T-helper 1 cell treated with Interleukin-12 subunit alpha and Interleukin-12 subunit beta and Interleukin-4 antibody, amounts not matched to agents 30 μg/mL and 1 μg/mL, for 36 hours (primary cell): ENCODE measurements around the gene KIAA1549.
"Not testable (repeated sequence)": the region's sequence is repeated elsewhere in the genome, so short reads cannot be mapped to it uniquely, and the experiment has no call there.

Source experiments
- H3K27ac Mint-ChIP-seq: one replicate; pipeline ENCODE4 v1.8.0; 2021; ENCODE audit warnings: mild to moderate bottlenecking, mixed read lengths
- H3K27me3 Mint-ChIP-seq: one replicate; pipeline ENCODE4 v1.8.0; 2021; ENCODE audit warnings: low read depth, mixed read lengths
- H3K36me3 Mint-ChIP-seq: one replicate; pipeline ENCODE4 v1.8.0; 2021; ENCODE audit warnings: low read depth, mixed read lengths
- H3K4me1 Mint-ChIP-seq: one replicate; pipeline ENCODE4 v1.8.0; 2021; ENCODE audit warnings: low read depth, mixed read lengths
- H3K4me3 Mint-ChIP-seq: one replicate; pipeline ENCODE4 v1.8.0; 2021; ENCODE audit warnings: mild to moderate bottlenecking, moderate library complexity, mixed read lengths
- H3K9me3 Mint-ChIP-seq: one replicate; pipeline ENCODE4 v1.8.0; 2021; ENCODE audit warnings: mixed read lengths

The KIAA1549 gene

GRCh38 chr7:138837627-138838026, 143.6 kb downstream of the KIAA1549 start:
- peaks cover 9% of the 10 kb centered on the region for H3K4me1 Mint-ChIP-seq
- H3K9me3 Mint-ChIP-seq, result no peaks in the 10 kb centered on the region
- no peak overlapping the region for H3K4me3 Mint-ChIP-seq
- no peaks in the 10 kb centered on the region for H3K36me3 Mint-ChIP-seq
- peaks cover 6% of the 10 kb centered on the region for H3K27me3 Mint-ChIP-seq
- no peak overlapping the region for H3K27ac Mint-ChIP-seq

DNA sequence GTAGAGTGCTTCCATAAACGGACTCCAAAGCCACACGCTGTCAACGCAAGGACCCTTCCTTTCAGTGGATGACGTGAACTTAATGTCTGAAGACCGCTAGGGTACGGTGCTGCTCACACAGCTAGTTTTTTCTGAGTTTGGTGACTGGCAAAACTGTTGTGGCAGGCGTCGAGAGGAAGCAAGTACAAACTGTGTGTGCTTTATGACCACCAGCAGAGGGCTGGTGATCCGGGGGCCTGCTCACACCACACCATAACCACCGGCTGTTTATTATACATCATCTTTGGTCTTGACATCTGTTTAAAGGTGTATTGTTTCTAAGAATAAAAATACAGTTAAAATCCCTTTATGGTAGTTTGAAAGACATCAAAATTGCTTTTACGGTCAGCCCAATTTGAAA, 146.1 kb downstream of the KIAA1549 start:
- Mint-ChIP-seq H3K9me3 (no peaks in the 10 kb centered on the region), H3K36me3 (no peaks in the 10 kb centered on the region), H3K27ac (no peak overlapping the region), H3K27me3 (peaks cover 13% of the 10 kb centered on the region), H3K4me3 (no peak overlapping the region), H3K4me1 (peaks cover 9% of the 10 kb centered on the region)

DNA sequence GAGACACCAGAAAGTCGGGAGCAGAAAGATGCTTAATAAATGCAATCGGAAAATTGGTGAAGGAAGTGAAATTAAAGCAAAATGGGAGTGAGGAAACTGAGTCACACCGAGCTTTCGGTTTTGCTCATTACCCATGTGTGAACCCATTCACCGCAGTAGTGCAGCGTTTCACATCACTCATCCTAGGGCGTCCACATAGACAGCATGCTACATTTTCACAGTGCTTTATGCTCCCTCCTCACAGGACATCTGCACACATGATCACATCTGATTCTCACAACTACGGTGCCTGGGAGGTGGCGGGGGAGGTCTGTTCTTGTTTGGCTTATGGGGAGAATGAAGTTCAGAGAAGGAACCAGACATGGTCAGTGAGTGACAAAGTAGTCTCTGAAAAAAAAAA, 146.6 kb downstream of the KIAA1549 start:
- H3K9me3 Mint-ChIP-seq, result no peaks in the 10 kb centered on the region
- H3K27ac Mint-ChIP-seq, result peak overlapping the region; percentile 24
- peaks cover 9% of the 10 kb centered on the region for H3K4me1 Mint-ChIP-seq
- H3K4me3 Mint-ChIP-seq, result no peak overlapping the region
- H3K27me3 Mint-ChIP-seq, result peaks cover 13% of the 10 kb centered on the region
- H3K36me3 Mint-ChIP-seq, result no peaks in the 10 kb centered on the region

- H3K27ac Mint-ChIP-seq, result peak overlapping the region; percentile 1
- peaks cover 9% of the 10 kb centered on the region for H3K4me1 Mint-ChIP-seq
- H3K36me3 Mint-ChIP-seq, result no peaks in the 10 kb centered on the region
- no peak overlapping the region for H3K4me3 Mint-ChIP-seq
- peaks cover 10% of the 10 kb centered on the region for H3K27me3 Mint-ChIP-seq
- H3K9me3 Mint-ChIP-seq, result no peaks in the 10 kb centered on the region
These were observed 147.6 kb downstream of the KIAA1549 start for GRCh38 chr7:138833596-138833995.

- no peak overlapping the region for H3K27ac Mint-ChIP-seq
- H3K4me3 Mint-ChIP-seq, result no peak overlapping the region
- H3K9me3 Mint-ChIP-seq, result no peaks in the 10 kb centered on the region
- peaks cover 10% of the 10 kb centered on the region for H3K27me3 Mint-ChIP-seq
- peaks cover 9% of the 10 kb centered on the region for H3K4me1 Mint-ChIP-seq
- H3K36me3 Mint-ChIP-seq, result no peaks in the 10 kb centered on the region
These were observed 148.2 kb downstream of the KIAA1549 start for GRCh38 chr7:138832966-138833365.

DNA sequence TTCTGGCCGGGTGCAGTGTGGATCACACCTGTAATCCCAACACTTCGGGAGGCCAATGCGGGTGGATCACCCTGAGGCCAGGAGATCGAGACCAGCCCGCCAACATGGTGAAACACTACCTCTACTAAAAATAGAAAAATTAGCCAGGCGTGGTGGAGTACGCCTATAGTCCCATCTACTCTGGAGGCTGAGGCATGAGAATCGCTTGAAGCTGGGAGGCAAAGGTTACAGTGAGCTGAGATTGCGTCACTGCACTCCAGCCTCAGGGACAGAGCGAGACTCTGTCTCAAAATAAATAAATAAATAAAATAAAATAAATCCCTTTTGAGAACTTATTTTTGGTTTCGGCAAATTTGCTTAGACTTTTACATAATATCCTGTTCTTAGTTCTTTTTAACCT, 151.9 kb downstream of the KIAA1549 start:
- Mint-ChIP-seq H3K27me3 (peaks cover 14% of the 10 kb centered on the region), H3K27ac (no peak overlapping the region), H3K4me1 (peaks cover 13% of the 10 kb centered on the region), H3K36me3 (no peaks in the 10 kb centered on the region), H3K9me3 (peaks cover 4% of the 10 kb centered on the region), H3K4me3 (no peak overlapping the region)

DNA sequence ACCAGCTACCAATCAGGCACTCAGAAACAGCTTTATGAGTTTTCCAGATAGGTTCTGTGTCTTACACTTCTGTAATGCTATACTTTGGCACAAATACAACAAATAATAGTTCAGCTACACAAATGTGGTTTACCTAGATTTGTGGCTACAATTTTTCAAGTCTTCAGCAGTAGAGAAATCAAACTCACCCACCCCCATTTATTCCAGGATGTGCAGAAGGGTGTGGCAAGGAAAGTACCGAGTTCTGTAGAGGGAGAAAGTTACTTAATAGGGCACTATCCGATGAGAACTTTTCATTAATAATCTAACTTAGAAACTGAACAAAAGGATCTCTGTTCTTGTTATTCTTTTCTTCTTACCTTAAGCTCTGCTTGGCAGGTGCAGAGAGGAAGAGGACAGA, 152.9 kb downstream of the KIAA1549 start:
- Mint-ChIP-seq H3K27ac (no peak overlapping the region), H3K27me3 (peaks cover 10% of the 10 kb centered on the region), H3K4me1 (peaks cover 8% of the 10 kb centered on the region), H3K36me3 (no peaks in the 10 kb centered on the region), H3K9me3 (peaks cover 4% of the 10 kb centered on the region), H3K4me3 (no peak overlapping the region)

DNA sequence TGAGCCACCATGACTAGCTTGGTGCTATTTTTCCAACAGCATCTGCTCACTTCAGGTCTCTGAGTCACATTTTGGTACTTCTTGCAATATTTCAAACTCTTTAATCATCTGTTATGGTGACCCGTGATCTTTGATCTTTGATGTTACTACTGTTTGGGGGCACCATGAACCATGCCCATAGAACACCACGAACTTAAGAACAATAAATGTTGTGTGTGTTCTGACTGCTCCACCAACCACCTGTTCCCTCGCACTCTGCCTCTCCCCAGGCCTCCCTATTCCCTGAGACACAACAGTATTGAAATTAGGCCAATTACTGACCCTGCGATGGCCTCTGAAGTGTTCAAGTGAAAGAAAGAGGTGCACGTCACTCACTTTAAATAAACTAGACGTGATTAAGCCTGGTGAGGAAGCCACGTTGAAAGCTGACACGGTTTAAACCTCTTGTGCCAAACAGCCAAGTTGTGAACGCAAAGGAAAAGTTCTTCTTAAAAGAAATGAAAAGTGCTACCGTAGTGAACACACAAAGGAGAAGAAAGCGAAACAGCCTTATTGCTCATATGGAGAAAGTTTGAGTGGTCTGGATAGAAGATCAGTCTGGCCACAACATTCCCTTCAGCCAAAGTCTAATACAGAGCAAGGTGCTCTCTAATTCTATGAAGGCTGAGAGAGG, 156.0 kb downstream of the KIAA1549 start:
- Mint-ChIP-seq H3K9me3 (peaks cover 4% of the 10 kb centered on the region), H3K4me3 (no peak overlapping the region), H3K36me3 (no peaks in the 10 kb centered on the region), H3K27me3 (peaks cover 3% of the 10 kb centered on the region), H3K4me1 (peaks cover 8% of the 10 kb centered on the region), H3K27ac (peak overlapping the region; percentile 53)

DNA sequence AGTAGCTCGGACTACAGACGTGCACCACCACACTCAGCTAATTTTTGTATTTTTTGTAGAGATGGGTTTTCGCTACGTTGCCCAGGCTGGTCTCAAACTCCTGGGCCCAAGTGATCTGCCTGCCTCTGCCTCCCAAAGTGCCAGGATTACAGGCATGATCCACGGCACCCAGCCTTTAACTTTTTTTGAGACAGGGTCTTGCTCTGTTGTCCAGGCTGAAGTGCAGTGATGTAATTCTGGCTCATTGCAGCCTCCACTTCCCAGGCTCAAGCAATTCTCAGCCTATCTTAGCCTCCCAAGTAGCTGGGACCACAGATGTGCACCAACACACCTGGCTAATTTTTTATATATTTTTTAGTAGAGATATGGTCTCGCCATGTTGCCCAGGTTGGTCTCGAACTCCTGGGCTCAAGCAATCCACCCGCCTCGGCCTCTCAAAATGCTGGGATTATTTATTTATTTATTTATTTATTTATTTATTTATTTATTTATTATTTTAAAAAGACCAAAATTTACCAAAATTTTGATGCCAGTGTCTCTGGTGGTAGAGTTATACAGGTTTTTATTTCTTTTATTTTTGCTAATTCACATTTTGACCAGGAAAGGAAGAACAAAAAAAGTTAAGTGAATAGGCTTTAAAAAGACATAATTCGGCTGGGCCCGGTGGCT, 158.2 kb downstream of the KIAA1549 start:
- Mint-ChIP-seq H3K27me3 (peaks cover 3% of the 10 kb centered on the region), H3K27ac (no peak overlapping the region), H3K9me3 (peaks cover 9% of the 10 kb centered on the region), H3K36me3 (no peaks in the 10 kb centered on the region), H3K4me1 (peaks cover 10% of the 10 kb centered on the region), H3K4me3 (no peak overlapping the region)

- H3K4me1 Mint-ChIP-seq, result peaks cover 10% of the 10 kb centered on the region
- no peak overlapping the region for H3K27ac Mint-ChIP-seq
These were observed 159.3 kb downstream of the KIAA1549 start for GRCh38 chr7:138821912-138822311.

DNA sequence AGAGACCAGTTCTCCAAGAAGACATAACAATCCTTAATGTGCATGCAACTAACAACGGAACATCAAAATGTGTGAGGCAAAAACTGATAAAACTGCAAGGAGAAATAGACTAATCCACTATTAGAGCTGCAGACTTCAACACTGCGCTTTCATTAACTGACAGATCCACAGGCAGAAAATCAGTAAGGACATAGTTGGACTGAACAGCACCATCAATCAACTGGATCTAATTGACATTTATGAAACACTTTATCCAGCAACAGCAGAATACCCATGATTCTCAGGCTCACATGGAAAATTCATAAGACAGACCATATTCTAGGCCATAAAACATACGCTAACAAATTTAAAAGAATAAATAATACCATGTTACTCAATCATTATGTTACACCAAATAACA, 161.6 kb downstream of the KIAA1549 start:
- Mint-ChIP-seq H3K27me3 (no peaks in the 10 kb centered on the region), H3K4me1 (peaks cover 16% of the 10 kb centered on the region), H3K27ac (no peak overlapping the region), H3K36me3 (no peaks in the 10 kb centered on the region), H3K4me3 (no peak overlapping the region), H3K9me3 (peaks cover 5% of the 10 kb centered on the region)

More at GRCh38 chr7:138821912-138822311, 159.3 kb downstream of the KIAA1549 start:
- no peak overlapping the region for H3K4me3 Mint-ChIP-seq
- no peaks in the 10 kb centered on the region for H3K27me3 Mint-ChIP-seq
- peaks cover 9% of the 10 kb centered on the region for H3K9me3 Mint-ChIP-seq
- H3K36me3 Mint-ChIP-seq, result no peaks in the 10 kb centered on the region

DNA sequence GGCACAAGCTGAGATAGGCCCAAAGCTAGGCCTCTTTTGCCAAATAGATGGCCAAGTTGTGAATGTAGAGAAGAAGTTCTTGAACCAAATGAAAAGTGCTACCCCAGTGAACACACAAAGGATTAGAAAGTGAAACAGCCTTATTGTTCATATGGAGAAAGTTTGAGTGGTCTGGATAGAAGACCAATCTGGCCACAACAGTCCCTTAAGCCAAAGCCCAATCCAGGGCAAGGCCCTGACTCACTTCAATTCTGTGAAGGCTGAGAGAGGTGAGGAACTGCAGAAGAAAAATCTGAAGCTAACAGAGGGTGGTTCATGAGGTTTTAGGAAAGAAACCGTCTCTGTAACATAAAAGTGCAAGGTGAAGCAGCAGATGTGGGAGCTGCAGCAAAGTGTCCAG, 164.5 kb downstream of the KIAA1549 start:
- Mint-ChIP-seq H3K27ac (no peak overlapping the region), H3K9me3 (peaks cover 5% of the 10 kb centered on the region), H3K4me1 (peaks cover 30% of the 10 kb centered on the region), H3K27me3 (no peaks in the 10 kb centered on the region), H3K4me3 (no peak overlapping the region), H3K36me3 (no peaks in the 10 kb centered on the region)

DNA sequence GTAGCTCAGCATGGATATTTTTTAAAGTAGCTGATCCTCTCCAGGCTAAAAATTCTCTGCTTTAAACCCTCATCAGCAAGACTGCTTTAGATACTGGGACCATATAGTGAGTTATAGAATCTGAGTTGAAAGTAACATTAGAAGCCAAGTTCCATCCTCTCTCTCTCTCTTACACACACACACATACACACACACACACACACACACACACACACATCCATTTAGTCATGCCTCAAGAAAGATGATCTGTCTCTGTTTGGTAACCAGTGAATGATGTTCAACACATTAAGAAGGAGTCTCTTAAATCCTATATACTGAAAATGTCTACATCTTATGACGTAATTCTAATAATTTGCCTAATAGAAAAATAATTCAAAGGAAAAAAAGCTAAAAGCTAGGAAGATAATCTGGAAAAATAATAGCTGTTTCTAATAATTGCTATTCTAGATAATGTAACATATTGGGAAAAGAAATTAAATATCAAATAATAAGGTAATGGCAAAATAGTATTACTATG, 166.3 kb downstream of the KIAA1549 start:
- Mint-ChIP-seq H3K4me1 (peaks cover 30% of the 10 kb centered on the region), H3K4me3 (peak overlapping the region; percentile 1)

GRCh38 chr7:138813945-138814344, 167.2 kb downstream of the KIAA1549 start:
- H3K27ac Mint-ChIP-seq, result peak overlapping the region; percentile 84
- peaks cover 5% of the 10 kb centered on the region for H3K9me3 Mint-ChIP-seq
- H3K4me3 Mint-ChIP-seq, result peak overlapping the region; percentile 14
- H3K36me3 Mint-ChIP-seq, result no peaks in the 10 kb centered on the region
- H3K27me3 Mint-ChIP-seq, result peaks cover 4% of the 10 kb centered on the region
- peaks cover 30% of the 10 kb centered on the region for H3K4me1 Mint-ChIP-seq

More for the DNA sequence above, 166.3 kb downstream of the KIAA1549 start:
- H3K27me3 Mint-ChIP-seq, result peaks cover 4% of the 10 kb centered on the region
- no peaks in the 10 kb centered on the region for H3K36me3 Mint-ChIP-seq
- peaks cover 5% of the 10 kb centered on the region for H3K9me3 Mint-ChIP-seq
- H3K27ac Mint-ChIP-seq, result peak overlapping the region; percentile 0

- H3K27me3 Mint-ChIP-seq, H3K9me3 Mint-ChIP-seq, H3K36me3 Mint-ChIP-seq, H3K27ac Mint-ChIP-seq, H3K4me3 Mint-ChIP-seq: not testable (repeated sequence)
- peaks cover 22% of the 10 kb centered on the region for H3K4me1 Mint-ChIP-seq
These were observed 169.9 kb downstream of the KIAA1549 start for GRCh38 chr7:138811327-138811726.
